ENCODE results near the gene TUSC2.

The TUSC2 gene

GRCh38 chr3:50359760-50360110 lies 31.7 kb upstream of the TUSC2 start:
- no peak overlapping the region for H3K4me3 ChIP-seq (ENCODE audit: low read depth, low read length)
- TF ChIP-seq CTCF (IDR thresholded peaks at IDR 0.05; ENCODE audit: low read depth, low read length), result no peak
- TF ChIP-seq MAX (IDR thresholded peaks at IDR 0.05; ENCODE audit: low read depth, low read length), result no peak
- no peak for TF ChIP-seq MYC (IDR thresholded peaks at IDR 0.05; ENCODE audit: low read depth, low read length)
- no peak for TF ChIP-seq POLR2A (IDR thresholded peaks at IDR 0.05; ENCODE audit: extremely low read depth, insufficient read length)

GRCh38 chr3:50358911-50359759 lies 31.1 kb upstream of the TUSC2 start, which contains the start of gene TMEM115:
Gene TMEM115, minus strand, starts transcription at chr3:50359521. Its CDS starts 458 bp downstream, at chr3:50359063.
- DNase-seq (ENCODE audit: low read depth), result peak; percentile 98

More at GRCh38 chr3:50359760-50360110, 31.7 kb upstream of the TUSC2 start:
- DNase-seq (ENCODE audit: low read depth), result no peak

GRCh38 chr3:50358355-50358910 lies 30.4 kb upstream of the TUSC2 start:
- TF ChIP-seq POLR2A (IDR thresholded peaks at IDR 0.05; ENCODE audit: extremely low read depth, insufficient read length), result no peak
- TF ChIP-seq CTCF (IDR thresholded peaks at IDR 0.05; ENCODE audit: low read depth, low read length), result no peak
- TF ChIP-seq MAX (IDR thresholded peaks at IDR 0.05; ENCODE audit: low read depth, low read length), result no peak
- no peak for TF ChIP-seq MYC (IDR thresholded peaks at IDR 0.05; ENCODE audit: low read depth, low read length)
- DNase-seq (ENCODE audit: low read depth), result no peak
- H3K4me3 ChIP-seq (ENCODE audit: low read depth, low read length), result peak overlapping the region; percentile 79

More at GRCh38 chr3:50358911-50359759, 31.1 kb upstream of the TUSC2 start, which contains the start of gene TMEM115:
- TF ChIP-seq CTCF (IDR thresholded peaks at IDR 0.05; ENCODE audit: low read depth, low read length) (no peak), MAX (IDR thresholded peaks at IDR 0.05; ENCODE audit: low read depth, low read length) (no peak; the same call in none of the 2 replicates), POLR2A (IDR thresholded peaks at IDR 0.05; ENCODE audit: extremely low read depth, insufficient read length) (peak; percentile 50), MYC (IDR thresholded peaks at IDR 0.05; ENCODE audit: low read depth, low read length) (peak; percentile 57)
- H3K4me3 ChIP-seq (ENCODE audit: low read depth, low read length), result peak within 1 kb of the TSS; percentile 79

GRCh38 chr3:50357481-50357880 lies 29.5 kb upstream of the TUSC2 start:
- no peak for TF ChIP-seq POLR2A (IDR thresholded peaks at IDR 0.05; ENCODE audit: extremely low read depth, insufficient read length)
- no peak for TF ChIP-seq MAX (IDR thresholded peaks at IDR 0.05; ENCODE audit: low read depth, low read length)
- TF ChIP-seq MYC (IDR thresholded peaks at IDR 0.05; ENCODE audit: low read depth, low read length), result no peak
- no peak for TF ChIP-seq CTCF (IDR thresholded peaks at IDR 0.05; ENCODE audit: low read depth, low read length)
- peak overlapping the region; percentile 79 for H3K4me3 ChIP-seq (ENCODE audit: low read depth, low read length)
- DNase-seq (ENCODE audit: low read depth), result peak; percentile 39

GRCh38 chr3:50356553-50356952 lies 28.5 kb upstream of the TUSC2 start:
- DNase-seq (ENCODE audit: low read depth), result peak; percentile 60
- no peak for TF ChIP-seq MYC (IDR thresholded peaks at IDR 0.05; ENCODE audit: low read depth, low read length)
- no peak for TF ChIP-seq MAX (IDR thresholded peaks at IDR 0.05; ENCODE audit: low read depth, low read length)
- TF ChIP-seq POLR2A (IDR thresholded peaks at IDR 0.05; ENCODE audit: extremely low read depth, insufficient read length), result no peak
- no peak for TF ChIP-seq CTCF (IDR thresholded peaks at IDR 0.05; ENCODE audit: low read depth, low read length)
- peak overlapping the region; percentile 79 for H3K4me3 ChIP-seq (ENCODE audit: low read depth, low read length)

Measured in NB4 (cell line).